Testis (tissue), 3 donors: ENCODE results near the gene AGO1. TPM values are rescaled to one million over a fixed set of nuclear protein-coding genes. Genes with fewer than 3 reads are reported as not detected.
A peak's percentile ranks its signal among the peaks of the same experiment; 100 is the strongest.

Source experiments
- DNase-seq: peaks from one replicate; pipeline ENCODE4 v3.0.0-alpha.2; 2019
- H3K27ac ChIP-seq, 2 donors: fragments of 200-600 bp; sonication (generic); one replicate each; pipeline ENCODE4 v1.5.1; 2019
- H3K27me3 ChIP-seq: fragments of 200-600 bp; sonication (generic); one replicate; pipeline ENCODE4 v1.5.1; 2019
- H3K36me3 ChIP-seq: fragments of 200-600 bp; sonication (generic); one replicate; pipeline ENCODE4 v1.5.1; 2017; ENCODE audit warnings: low read depth; ENCODE audit errors: missing control alignments
- H3K4me1 ChIP-seq: fragments of 200-600 bp; sonication (generic); one replicate; pipeline ENCODE4 v1.5.1; 2019
- H3K4me3 ChIP-seq, 2 donors: fragments of 200-600 bp; sonication (generic); one replicate each; pipeline ENCODE4 v1.5.1; 2017 to 2019
- H3K9me3 ChIP-seq: fragments of 200-600 bp; sonication (generic); one replicate; pipeline ENCODE4 v1.5.1; 2017
- CTCF ChIP-seq, 3 experiments: fragments of 450-650 bp in 2 of 3; fragments of 200-600 bp in 1 of 3; sonication (generic) in 1 of 3; IDR thresholded peaks; one replicate each; pipeline ENCODE4 v1.5.1; 2016 to 2019; ENCODE audit warnings: antibody characterized with exemption in 3 of 3, mild to moderate bottlenecking in 2 of 3, moderate library complexity in 1 of 3
- POLR2A ChIP-seq: fragments of 450-650 bp; IDR thresholded peaks from one replicate; pipeline ENCODE4 v1.6.1; 2017; ENCODE audit warnings: antibody characterized with exemption, mild to moderate bottlenecking, moderate library complexity
- WGBS, 2 donors: methylation state at CpG; one replicate each; pipeline ENCODE4 v1.1.5; 2018; 5-methylcytosine and 5-hydroxymethylcytosine counted together
- intact Hi-C: fragments of 100-400 bp; cut with DNase I; formaldehyde crosslinking; loops from one replicate; pipeline ENCODE4 v1.15.1; 2023; ENCODE audit warnings: low total_unique reads
- polyA plus RNA-seq: library from polyadenylated mRNA; stranded (reverse); fragments of 350-450 nt; fragmentation: Illumina TruSeq; extraction: RNeasy Lipid Tissue Mini Kit (QIAGEN cat#74804); gene quantifications from one replicate; pipeline ENCODE4 v1.2.3, GENCODE V29; 2014; ENCODE audit warnings: low read depth, low replicate concordance; ENCODE audit not compliant: insufficient read depth
- total RNA-seq, 2 donors: library from RNA; depleted of rRNA; stranded (reverse); fragments of >200 nt; gene quantifications; one replicate each; pipeline ENCODE4 v1.2.3, GENCODE V29; 2016

Gene AGO1
- total and polyA plus RNA-seq, 3 donors from 2014 or later = 11.5 to 41.9 (median 32.3) TPM

GRCh38 chr1:35854989-35855700 is 27.9 kb upstream of the AGO1 start:
- intact Hi-C loops = no loop called here
- WGBS, 2 donors = 73 to 79% methylated on average over 9 of the region's 9 CpGs

GRCh38 chr1:35856964-35857363 is 26.0 kb upstream of the AGO1 start:
- WGBS, 2 donors = 52 to 71% methylated on average over 1 of the region's 1 CpG
- Histone ChIP-seq H3K4me1 (peaks cover under 1% of the 10 kb centered on the region), H3K4me3 (no peak overlapping the region), H3K27me3 (no peaks in the 10 kb centered on the region), H3K9me3 (no peaks in the 10 kb centered on the region), H3K27ac (no peak overlapping the region), H3K36me3 (no peaks in the 10 kb centered on the region)
- no peak for TF ChIP-seq CTCF (IDR thresholded peaks at IDR 0.05)
- no peak for TF ChIP-seq POLR2A
- intact Hi-C loops = no loop called here
- DNase-seq = no peak

More at GRCh38 chr1:35854989-35855700, 27.9 kb upstream of the AGO1 start:
- DNase-seq = no peak
- no peaks in the 10 kb centered on the region for H3K9me3 ChIP-seq
- no peaks in the 10 kb centered on the region for H3K27me3 ChIP-seq
- H3K4me3 ChIP-seq = no peak overlapping the region
- no peak overlapping the region for H3K27ac ChIP-seq
- H3K4me1 ChIP-seq = peaks cover 9% of the 10 kb centered on the region
- TF ChIP-seq POLR2A = no peak
- no peak for TF ChIP-seq CTCF (IDR thresholded peaks at IDR 0.05)
- H3K36me3 ChIP-seq = no peaks in the 10 kb centered on the region

GRCh38 chr1:35857830-35858229 is 25.2 kb upstream of the AGO1 start:
- Histone ChIP-seq H3K27me3 (no peaks in the 10 kb centered on the region), H3K4me1 (no peaks in the 10 kb centered on the region), H3K36me3 (no peaks in the 10 kb centered on the region), H3K4me3 (no peak overlapping the region), H3K9me3 (no peaks in the 10 kb centered on the region), H3K27ac (no peak overlapping the region)
- intact Hi-C loops = no loop called here
- DNase-seq = peak; percentile 51
- no peak for TF ChIP-seq POLR2A
- TF ChIP-seq CTCF (IDR thresholded peaks at IDR 0.05) = peak in 1 of 3 experiments; percentile 10

GRCh38 chr1:35860696-35861095 is 22.3 kb upstream of the AGO1 start:
- no peaks in the 10 kb centered on the region for H3K9me3 ChIP-seq
- TF ChIP-seq POLR2A (no peak), CTCF (IDR thresholded peaks at IDR 0.05) (no peak)
- DNase-seq = no peak
- H3K27ac ChIP-seq = no peak overlapping the region
- H3K27me3 ChIP-seq = no peaks in the 10 kb centered on the region
- whole genome bisulfite sequencing, 2 donors = 77 to 88% methylated on average over 3 of the region's 3 CpGs
- no peaks in the 10 kb centered on the region for H3K36me3 ChIP-seq
- H3K4me3 ChIP-seq = no peak overlapping the region
- intact Hi-C loops = no loop called here
- peaks cover 10% of the 10 kb centered on the region for H3K4me1 ChIP-seq

- no peaks in the 10 kb centered on the region for H3K36me3 ChIP-seq
- intact Hi-C loops = no loop called here
- TF ChIP-seq CTCF (IDR thresholded peaks at IDR 0.05) (no peak), POLR2A (no peak)
- H3K27ac ChIP-seq = no peak overlapping the region
- no peak overlapping the region for H3K4me3 ChIP-seq
- WGBS, 2 donors = 92 to 96% methylated on average over 1 of the region's 1 CpG
- no peaks in the 10 kb centered on the region for H3K27me3 ChIP-seq
- no peaks in the 10 kb centered on the region for H3K9me3 ChIP-seq
- peaks cover 10% of the 10 kb centered on the region for H3K4me1 ChIP-seq
- DNase-seq = no peak
These were observed 19.9 kb upstream of the AGO1 start for GRCh38 chr1:35863136-35863535.
